Astrocyte (in vitro differentiated cells and primary cell): ENCODE measurements around the gene UFL1.

Experiments used
- CTCF ChIP-seq: IDR thresholded peaks from 2 replicates; pipeline ENCODE4 v1.5.1; 2011; ENCODE audit warnings: low read depth, mild to moderate bottlenecking, inconsistent platforms, low read length, moderate library complexity; ENCODE audit not compliant: insufficient read depth
- EZH2 ChIP-seq: IDR thresholded peaks from 2 replicates; pipeline ENCODE4 v1.6.1; 2012; ENCODE audit warnings: mild to moderate bottlenecking, low read length, inconsistent platforms; ENCODE audit not compliant: insufficient read depth

GRCh38 chr6:96547654-96548053 lies 26.0 kb downstream of the UFL1 start:
- TF ChIP-seq CTCF (no peak), EZH2 (no peak)
